Effector memory CD4-positive, alpha-beta T cell (primary cell): ENCODE measurements around the gene MED13L.

ENCODE experiments used
- DNase-seq, 3 donors: peaks; one replicate each; pipeline ENCODE4 v3.0.0-alpha.2; 2020
- H3K27ac ChIP-seq: 2 replicates; pipeline ENCODE4 v1.7.0; 2013; ENCODE audit warnings: mild to moderate bottlenecking, low read length, moderate library complexity; ENCODE audit not compliant: insufficient read depth, poor library complexity, severe bottlenecking
- H3K27me3 ChIP-seq: replicated peaks from 2 replicates; pipeline ENCODE4 v1.7.0; 2013; ENCODE audit warnings: mild to moderate bottlenecking, low read length; ENCODE audit not compliant: insufficient read depth, control insufficient read depth, poor library complexity, severe bottlenecking
- H3K36me3 ChIP-seq: 2 replicates; pipeline ENCODE4 v1.7.0; 2013; ENCODE audit warnings: mild to moderate bottlenecking, low read length, moderate library complexity; ENCODE audit not compliant: control insufficient read depth, insufficient read depth
- H3K4me1 ChIP-seq: 2 replicates; pipeline ENCODE4 v1.7.0; 2013; ENCODE audit warnings: low read length, mild to moderate bottlenecking; ENCODE audit not compliant: control insufficient read depth, insufficient read depth, poor library complexity, severe bottlenecking
- H3K4me3 ChIP-seq: 2 replicates; pipeline ENCODE4 v1.7.0; 2013; ENCODE audit warnings: low read length, low read depth, mild to moderate bottlenecking; ENCODE audit not compliant: insufficient read depth, poor library complexity, severe bottlenecking
- H3K9me3 ChIP-seq: 2 replicates; pipeline ENCODE4 v1.7.0; 2013; ENCODE audit warnings: mild to moderate bottlenecking, low read length, moderate library complexity; ENCODE audit not compliant: control insufficient read depth

The MED13L gene

DNA sequence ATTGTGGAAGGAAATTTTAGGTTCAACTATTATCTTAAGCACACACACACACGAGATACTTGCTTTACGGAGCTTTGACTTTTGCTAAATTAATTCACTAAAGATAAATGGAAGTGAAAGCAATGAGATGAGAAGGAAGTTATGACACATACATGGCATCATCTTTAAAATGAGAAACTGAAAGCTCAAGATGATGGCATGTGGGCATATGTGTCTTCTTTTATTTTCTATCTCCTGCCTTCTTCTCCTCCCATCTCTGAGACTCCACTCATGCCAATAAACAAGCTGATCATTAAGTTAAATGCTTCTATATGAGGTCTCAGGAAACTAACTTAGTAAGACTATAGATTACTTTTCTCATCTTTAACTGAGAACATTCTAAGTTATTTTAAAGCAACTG lies 216.7 kb downstream of the MED13L start:
- Histone ChIP-seq H3K4me1 (peaks cover 5% of the 10 kb centered on the region), H3K36me3 (no peaks in the 10 kb centered on the region), H3K27ac (no peak overlapping the region), H3K4me3 (no peak overlapping the region), H3K27me3 (no peaks in the 10 kb centered on the region), H3K9me3 (no peaks in the 10 kb centered on the region)
- no peak for DNase-seq

DNA sequence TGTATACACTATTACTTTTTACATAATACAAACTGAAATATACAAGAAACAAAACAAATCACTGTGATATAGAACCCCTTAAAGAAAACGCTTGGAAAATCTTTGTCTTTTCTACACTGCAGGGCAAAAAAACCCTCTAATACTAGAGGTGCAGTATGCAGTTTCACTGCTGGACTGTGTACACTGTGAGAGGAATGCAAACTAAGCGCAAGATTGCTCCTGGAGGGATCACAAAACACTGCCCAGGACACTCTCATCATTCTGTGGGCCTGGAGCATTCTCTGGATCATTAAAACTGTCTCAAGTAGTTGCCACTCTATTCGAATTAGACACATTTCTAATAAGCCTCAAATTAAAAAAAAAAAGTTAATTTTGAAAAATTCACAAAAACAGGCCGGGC lies 217.6 kb downstream of the MED13L start:
- H3K36me3 ChIP-seq: no peaks in the 10 kb centered on the region
- H3K4me3 ChIP-seq: no peak overlapping the region
- H3K27ac ChIP-seq: no peak overlapping the region
- no peaks in the 10 kb centered on the region for H3K27me3 ChIP-seq
- H3K4me1 ChIP-seq: peaks cover 5% of the 10 kb centered on the region
- H3K9me3 ChIP-seq: no peaks in the 10 kb centered on the region
- DNase-seq: no peak

DNA sequence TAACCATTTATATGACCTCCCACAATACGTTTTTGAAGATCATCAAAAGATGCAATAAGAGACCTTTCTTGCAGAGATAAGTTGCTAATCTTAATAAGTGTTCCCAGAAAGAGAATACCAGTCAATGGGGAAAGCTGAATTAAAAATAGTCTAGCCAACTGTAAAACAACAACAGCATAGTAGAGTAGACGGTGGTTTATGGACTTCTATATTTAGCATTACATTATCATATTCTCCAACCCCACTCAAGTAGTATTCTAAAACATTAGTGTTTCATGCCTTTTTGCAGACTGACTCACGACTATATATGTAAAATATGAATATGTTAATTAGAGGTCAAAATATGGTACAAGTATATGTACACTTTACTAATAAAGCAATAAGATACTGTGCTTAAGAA lies 218.9 kb downstream of the MED13L start:
- peaks cover 5% of the 10 kb centered on the region for H3K4me1 ChIP-seq
- H3K27ac ChIP-seq: no peak overlapping the region
- no peak overlapping the region for H3K4me3 ChIP-seq
- H3K9me3 ChIP-seq: no peaks in the 10 kb centered on the region
- no peaks in the 10 kb centered on the region for H3K36me3 ChIP-seq
- H3K27me3 ChIP-seq: no peaks in the 10 kb centered on the region
- DNase-seq: no peak

DNA sequence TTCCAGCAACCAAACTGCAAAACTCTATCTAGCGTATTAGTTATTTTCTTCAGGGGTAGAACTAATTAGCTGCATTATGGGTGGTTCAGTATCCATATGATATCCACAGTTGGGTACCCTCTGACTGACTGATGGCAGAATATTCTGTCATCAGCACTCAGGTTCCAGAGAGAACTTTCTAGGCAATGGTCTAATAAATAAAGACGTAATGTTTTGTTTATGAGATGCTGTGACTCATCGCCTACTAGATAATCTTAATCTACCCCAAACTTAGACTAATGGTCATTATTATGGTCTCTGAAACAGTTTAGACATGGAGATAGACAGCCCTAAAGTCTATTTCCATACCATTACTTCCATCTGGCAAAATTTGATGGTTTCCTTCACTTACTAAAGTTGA lies 220.1 kb downstream of the MED13L start:
- Histone ChIP-seq H3K4me1 (peaks cover 5% of the 10 kb centered on the region), H3K4me3 (no peak overlapping the region), H3K9me3 (no peaks in the 10 kb centered on the region), H3K36me3 (no peaks in the 10 kb centered on the region), H3K27ac (no peak overlapping the region), H3K27me3 (no peaks in the 10 kb centered on the region)
- no peak for DNase-seq

DNA sequence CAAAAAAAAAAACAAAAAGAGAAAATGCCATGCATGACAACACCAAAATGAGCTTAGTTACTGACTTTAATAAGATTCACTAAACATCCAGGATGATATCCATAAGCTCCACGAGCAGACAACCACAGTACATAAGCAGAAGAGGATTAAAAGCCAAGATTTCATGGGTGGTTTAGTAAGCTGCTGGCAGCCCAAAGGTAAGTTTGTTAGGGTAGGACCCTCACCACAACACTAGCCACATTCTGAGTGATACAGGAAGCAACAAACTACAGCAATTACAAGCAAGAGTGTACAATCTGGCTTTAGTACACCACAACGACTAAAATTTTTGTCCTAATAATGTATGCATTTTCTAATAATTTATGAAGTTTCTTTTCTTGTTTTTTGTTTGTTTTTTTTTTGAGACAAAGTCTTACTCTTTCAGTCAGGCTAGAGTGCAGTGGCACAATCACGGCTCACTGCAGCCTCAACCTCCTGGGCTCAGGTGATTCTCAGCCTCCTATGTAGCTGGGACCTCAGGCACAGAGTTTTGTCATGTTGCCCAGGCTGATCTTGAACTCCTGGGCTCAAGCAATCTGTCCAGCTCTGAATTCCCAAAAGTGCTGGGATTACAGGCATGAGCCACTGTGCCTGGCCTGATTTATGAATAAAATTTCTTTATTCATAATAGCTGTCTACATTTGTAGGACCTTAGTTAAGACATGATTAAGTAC lies 221.4 kb downstream of the MED13L start:
- Histone ChIP-seq H3K27me3 (no peaks in the 10 kb centered on the region), H3K4me3 (no peak overlapping the region), H3K9me3 (no peaks in the 10 kb centered on the region), H3K27ac (no peak overlapping the region), H3K4me1 (peaks cover 5% of the 10 kb centered on the region), H3K36me3 (no peaks in the 10 kb centered on the region)
- DNase-seq: no peak

DNA sequence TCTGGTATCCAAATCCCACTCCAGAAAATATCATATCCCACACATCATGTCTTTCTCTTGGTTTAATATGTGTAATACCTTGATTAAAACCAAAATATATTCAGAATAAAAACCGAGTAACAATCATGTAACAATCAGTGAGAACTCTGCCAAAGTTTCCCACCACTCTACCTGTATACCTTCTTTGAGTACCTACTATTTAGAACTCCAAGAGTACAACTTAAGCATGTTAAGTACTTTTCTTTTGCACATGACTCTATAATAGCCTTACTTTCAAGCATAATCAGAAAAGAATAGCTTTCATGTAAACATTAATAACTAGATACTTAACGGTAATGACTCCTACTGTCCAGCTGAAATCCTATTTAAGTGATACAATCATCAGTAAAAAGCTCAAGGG lies 223.2 kb downstream of the MED13L start:
- no peak for DNase-seq
- no peaks in the 10 kb centered on the region for H3K4me1 ChIP-seq
- no peak overlapping the region for H3K27ac ChIP-seq
- H3K4me3 ChIP-seq: no peak overlapping the region
- H3K9me3 ChIP-seq: no peaks in the 10 kb centered on the region
- H3K36me3 ChIP-seq: no peaks in the 10 kb centered on the region
- H3K27me3 ChIP-seq: no peaks in the 10 kb centered on the region

DNA sequence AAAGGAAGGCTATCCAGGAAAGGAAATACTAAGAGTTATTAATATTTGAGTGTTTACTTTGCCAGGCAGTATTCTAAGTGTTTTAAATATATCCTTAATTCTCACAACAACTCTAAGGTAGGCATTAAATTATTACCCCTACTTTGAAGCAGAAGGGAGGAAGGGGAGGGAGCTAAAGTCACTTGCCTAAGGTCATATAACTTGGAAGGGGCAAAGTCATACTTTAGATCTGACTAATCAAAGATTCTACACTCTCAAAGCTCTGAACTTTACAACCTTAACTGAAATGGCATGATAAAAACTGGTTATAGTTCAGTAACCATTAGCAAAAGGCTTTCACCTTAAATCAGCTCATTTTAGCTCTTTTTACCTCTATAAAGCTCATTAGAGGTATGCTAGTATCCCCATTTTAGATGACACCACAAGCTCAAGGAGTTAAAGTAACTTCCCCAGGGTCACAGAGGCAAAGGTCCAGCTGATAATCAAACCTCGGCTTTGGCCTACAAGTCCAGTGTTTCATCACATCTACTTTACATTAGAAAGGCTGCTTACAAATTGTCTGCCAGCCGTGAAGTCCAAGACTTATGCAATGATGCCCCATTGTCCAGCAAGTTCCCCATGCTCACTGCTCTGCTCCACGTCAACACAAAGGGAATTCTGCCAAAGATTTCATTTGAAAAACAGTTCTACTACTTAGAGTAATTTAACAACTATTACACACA lies 223.9 kb downstream of the MED13L start:
- H3K27me3 ChIP-seq: no peaks in the 10 kb centered on the region
- no peaks in the 10 kb centered on the region for H3K4me1 ChIP-seq
- H3K36me3 ChIP-seq: no peaks in the 10 kb centered on the region
- no peaks in the 10 kb centered on the region for H3K9me3 ChIP-seq
- H3K4me3 ChIP-seq: no peak overlapping the region
- no peak for DNase-seq
- H3K27ac ChIP-seq: no peak overlapping the region

DNA sequence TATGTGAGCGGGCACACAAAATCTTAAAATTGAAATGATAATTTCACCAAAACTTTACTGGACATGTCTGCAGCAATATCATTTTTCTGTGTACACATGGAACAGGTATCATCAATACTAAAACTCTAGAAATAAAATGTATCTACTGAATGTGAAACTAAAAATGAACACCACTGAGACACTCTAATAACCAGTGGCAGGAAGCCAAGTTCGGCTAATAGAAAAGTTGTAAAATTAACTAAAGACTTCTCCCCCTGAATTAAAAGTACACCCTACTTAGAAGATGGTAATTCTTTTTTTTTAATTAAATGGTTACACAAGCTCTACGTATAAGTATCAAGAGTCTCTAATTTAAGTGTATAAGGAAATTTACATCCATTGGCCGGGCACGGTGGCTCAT lies 227.2 kb downstream of the MED13L start:
- Histone ChIP-seq H3K4me3 (no peak overlapping the region), H3K36me3 (no peaks in the 10 kb centered on the region), H3K27ac (no peak overlapping the region), H3K4me1 (no peaks in the 10 kb centered on the region), H3K27me3 (no peaks in the 10 kb centered on the region), H3K9me3 (no peaks in the 10 kb centered on the region)
- no peak for DNase-seq

DNA sequence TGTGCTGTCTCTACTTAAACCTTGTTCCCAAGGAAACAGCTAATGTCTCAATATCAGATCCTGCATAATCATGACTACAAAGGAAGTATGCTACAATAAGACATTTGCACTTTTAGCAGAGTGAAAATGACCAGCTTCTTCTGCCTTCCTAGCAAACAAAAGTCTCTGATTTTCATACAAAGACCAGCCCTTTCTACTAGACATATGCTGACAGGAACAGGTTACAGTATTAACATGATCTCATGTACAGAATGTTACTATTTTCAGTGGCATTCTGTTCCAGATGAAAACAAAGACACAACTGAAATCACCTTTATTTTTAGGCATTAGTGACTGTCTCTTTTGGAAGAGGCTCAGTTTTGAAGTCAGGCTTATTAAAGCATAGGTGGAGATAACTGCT lies 228.6 kb downstream of the MED13L start:
- Histone ChIP-seq H3K27me3 (no peaks in the 10 kb centered on the region), H3K4me1 (no peaks in the 10 kb centered on the region), H3K9me3 (no peaks in the 10 kb centered on the region), H3K4me3 (no peak overlapping the region), H3K27ac (no peak overlapping the region), H3K36me3 (no peaks in the 10 kb centered on the region)
- no peak for DNase-seq

DNA sequence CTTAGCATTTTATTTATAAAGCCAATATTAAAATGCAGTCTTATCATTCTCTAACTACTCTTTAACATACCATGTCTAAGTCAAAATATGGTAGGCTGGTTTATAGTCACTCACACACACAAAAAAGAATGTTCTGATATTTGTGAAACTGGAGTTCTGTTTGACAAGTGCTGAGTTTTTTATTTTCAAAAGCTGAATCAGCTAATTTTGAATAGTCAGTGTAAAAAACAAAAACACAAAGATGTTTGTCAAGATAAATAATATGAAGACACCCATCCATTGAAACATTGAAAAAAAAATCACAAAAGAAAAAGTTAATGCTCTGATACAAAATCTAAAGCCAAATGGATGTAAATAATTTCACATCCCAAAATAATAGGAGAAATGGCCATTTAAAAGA lies 231.5 kb downstream of the MED13L start:
- Histone ChIP-seq H3K27me3 (no peaks in the 10 kb centered on the region), H3K27ac (no peak overlapping the region), H3K9me3 (no peaks in the 10 kb centered on the region), H3K36me3 (no peaks in the 10 kb centered on the region), H3K4me3 (no peak overlapping the region), H3K4me1 (no peaks in the 10 kb centered on the region)
- no peak for DNase-seq
